Measurements from ENCODE around the gene ORC1. TPM values are rescaled to one million over a fixed set of nuclear protein-coding genes. Genes with fewer than 3 reads are reported as not detected.

Gene ORC1
- polyA plus RNA-seq, 1 donor (not counting 4 experiments of a cell fraction or from before 2014, with no cell fraction given), result 5.8 TPM

- H3K4me2 ChIP-seq (ENCODE audit: control insufficient read depth, extremely low read depth, insufficient read depth, low read depth, low read length), result no peak overlapping the region
- TF ChIP-seq EZH2 (IDR thresholded peaks at IDR 0.05; ENCODE audit: low read length) (no peak), CTCF (optimal IDR thresholded peaks at IDR 0.05 in 1 of 3, IDR thresholded peaks at IDR 0.05 in 1 of 3, conservative IDR thresholded peaks at IDR 0.05 in 1 of 3; ENCODE audit: extremely low read depth in 1 of 3, insufficient read depth in 2 of 3, low read length in 3 of 3) (no peak)
- no peak overlapping the region for H3K4me3 ChIP-seq (ENCODE audit: control insufficient read depth in 2 of 3, extremely low read depth in 1 of 3, insufficient read depth in 2 of 3, low read depth in 1 of 3, low read length in 3 of 3)
- no peaks in the 10 kb centered on the region for H4K20me1 ChIP-seq (ENCODE audit: control insufficient read depth, extremely low read depth, insufficient read depth, low read length)
- no peaks in the 10 kb centered on the region for H3K79me2 ChIP-seq (ENCODE audit: control insufficient read depth, insufficient read depth, low read length)
- peaks cover 4% of the 10 kb centered on the region for H3K4me1 ChIP-seq (ENCODE audit: control insufficient read depth, extremely low read depth, insufficient read depth, low read length)
- no peaks in the 10 kb centered on the region for H3K9me3 ChIP-seq (ENCODE audit: control insufficient read depth, low read depth, low read length)
- no peaks in the 10 kb centered on the region for H3K27me3 ChIP-seq (ENCODE audit: control insufficient read depth, extremely low read depth, insufficient read depth, low read length)
- no peak overlapping the region for H3K27ac ChIP-seq (ENCODE audit: control insufficient read depth, insufficient read depth, low read length)
- no peaks in the 10 kb centered on the region for H3K9me1 ChIP-seq (ENCODE audit: control insufficient read depth, extremely low read depth, insufficient read depth, low read length)
- no peak for FAIRE-seq
- no peak overlapping the region for H3K9ac ChIP-seq (ENCODE audit: control insufficient read depth, extremely low read depth, insufficient read depth, low read length)
- dilution Hi-C loops (cut with MboI; ENCODE audit: extremely low pct_ligation_motif_present, low sequenced_read_pairs), result no loop called here
- no peak overlapping the region for H2AFZ ChIP-seq (ENCODE audit: control insufficient read depth, low read length)
- H3K36me3 ChIP-seq (ENCODE audit: control insufficient read depth in 2 of 2, extremely low read depth in 1 of 2, insufficient read depth in 2 of 2, low read length in 2 of 2), result peaks cover 5% of the 10 kb centered on the region in 2 experiments
- DNase-seq (ENCODE audit: low read depth, low spot score), result no peak
These were observed 20.0 kb upstream of the ORC1 start for GRCh38 chr1:52424231-52424636.

- Histone ChIP-seq H3K4me2 (ENCODE audit: control insufficient read depth, extremely low read depth, insufficient read depth, low read depth, low read length) (no peak overlapping the region), H3K79me2 (ENCODE audit: control insufficient read depth, insufficient read depth, low read length) (no peaks in the 10 kb centered on the region), H3K36me3 (ENCODE audit: control insufficient read depth in 2 of 2, extremely low read depth in 1 of 2, insufficient read depth in 2 of 2, low read length in 2 of 2) (peaks cover 5 to 7% of the 10 kb centered on the region in 2 experiments), H3K27me3 (ENCODE audit: control insufficient read depth, extremely low read depth, insufficient read depth, low read length) (no peaks in the 10 kb centered on the region), H3K27ac (ENCODE audit: control insufficient read depth, insufficient read depth, low read length) (no peak overlapping the region), H3K9me1 (ENCODE audit: control insufficient read depth, extremely low read depth, insufficient read depth, low read length) (no peaks in the 10 kb centered on the region), H3K9ac (ENCODE audit: control insufficient read depth, extremely low read depth, insufficient read depth, low read length) (no peak overlapping the region), H3K9me3 (ENCODE audit: control insufficient read depth, low read depth, low read length) (no peaks in the 10 kb centered on the region), H3K4me1 (ENCODE audit: control insufficient read depth, extremely low read depth, insufficient read depth, low read length) (peaks cover 4% of the 10 kb centered on the region), H2AFZ (ENCODE audit: control insufficient read depth, low read length) (no peak overlapping the region), H4K20me1 (ENCODE audit: control insufficient read depth, extremely low read depth, insufficient read depth, low read length) (no peaks in the 10 kb centered on the region), H3K4me3 (ENCODE audit: control insufficient read depth in 2 of 3, extremely low read depth in 1 of 3, insufficient read depth in 2 of 3, low read depth in 1 of 3, low read length in 3 of 3) (no peak overlapping the region)
- FAIRE-seq, result no peak
- dilution Hi-C loops (cut with MboI; ENCODE audit: extremely low pct_ligation_motif_present, low sequenced_read_pairs), result no loop called here
- TF ChIP-seq CTCF (optimal IDR thresholded peaks at IDR 0.05 in 1 of 3, IDR thresholded peaks at IDR 0.05 in 1 of 3, conservative IDR thresholded peaks at IDR 0.05 in 1 of 3; ENCODE audit: extremely low read depth in 1 of 3, insufficient read depth in 2 of 3, low read length in 3 of 3) (no peak), EZH2 (IDR thresholded peaks at IDR 0.05; ENCODE audit: low read length) (no peak)
- DNase-seq (ENCODE audit: low read depth, low spot score), result no peak
These were observed 19.5 kb upstream of the ORC1 start for GRCh38 chr1:52423771-52424170.

Measured in keratinocyte (primary cell).